Mammary epithelial cell (primary cell): Measurements from ENCODE around the gene DNASE1L3.

ENCODE experiments used
- CTCF ChIP-seq, 2 donors: IDR thresholded peaks in 1 of 2; conservative IDR thresholded peaks in 1 of 2; 2 replicates each; pipeline ENCODE4 v1.5.1; 2011 to 2012; ENCODE audit warnings: inconsistent platforms in 2 of 2, low read length in 2 of 2, mild to moderate bottlenecking in 2 of 2, control low read depth in 1 of 2, low read depth in 1 of 2; ENCODE audit not compliant: insufficient read depth in 1 of 2; ENCODE audit errors: extremely low read depth in 1 of 2
- EZH2 ChIP-seq: IDR thresholded peaks from 2 replicates; pipeline ENCODE4 v1.6.1; 2012; ENCODE audit warnings: low read length, inconsistent platforms, borderline replicate concordance

GRCh38 chr3:58157700-58158099 lies 53.1 kb downstream of the DNASE1L3 start:
- TF ChIP-seq CTCF (conservative IDR thresholded peaks at IDR 0.05 in 1 of 2, IDR thresholded peaks at IDR 0.05 in 1 of 2; ENCODE audit: extremely low read depth in 1 of 2, insufficient read depth in 1 of 2, low read depth in 1 of 2, low read length in 2 of 2) (no peak), EZH2 (no peak)
